ENCODE data around the gene SLC25A33. TPM values are rescaled to one million over a fixed set of nuclear protein-coding genes. Genes with fewer than 3 reads are reported as not detected.

Gene SLC25A33
- polyA plus RNA-seq, 1 donor from 2014 or later, result 19.1 TPM

GRCh38 chr1:9609998-9610397, 70.7 kb downstream of the SLC25A33 start:
- no peaks in the 10 kb centered on the region for H3K36me3 ChIP-seq (ENCODE audit: insufficient read depth, low read length)
- no peaks in the 10 kb centered on the region for H3K9me2 ChIP-seq (ENCODE audit: insufficient read depth, low read length)
- no peak overlapping the region for H3K4me2 ChIP-seq (ENCODE audit: low read length)
- TF ChIP-seq CTCF (IDR thresholded peaks at IDR 0.05; ENCODE audit: poor library complexity, severe bottlenecking), result no peak
- TF ChIP-seq EZH2 (IDR thresholded peaks at IDR 0.05; ENCODE audit: borderline replicate concordance, insufficient read depth, low read length, poor library complexity, severe bottlenecking), result no peak
- TF ChIP-seq RAD21 (conservative IDR thresholded peaks at IDR 0.05), result no peak
- no peak for TF ChIP-seq EP300 (conservative IDR thresholded peaks at IDR 0.05; ENCODE audit: poor library complexity, severe bottlenecking)
- no peak for TF ChIP-seq SMC3 (conservative IDR thresholded peaks at IDR 0.05; ENCODE audit: poor library complexity)
- TF ChIP-seq TAF1 (IDR thresholded peaks at IDR 0.05; ENCODE audit: low read depth), result no peak
- no peak for TF ChIP-seq REST (IDR thresholded peaks at IDR 0.05; ENCODE audit: borderline replicate concordance)
- no peak for TF ChIP-seq MXI1 (conservative IDR thresholded peaks at IDR 0.05; ENCODE audit: poor library complexity, severe bottlenecking)
- TF ChIP-seq POLR2AphosphoS5 (IDR thresholded peaks at IDR 0.05), result no peak
- no peaks in the 10 kb centered on the region for H3K9me3 ChIP-seq (ENCODE audit: low read length)
- no peak overlapping the region for H2AFZ ChIP-seq (ENCODE audit: low read depth, low read length)
- no peaks in the 10 kb centered on the region for H3F3A ChIP-seq (ENCODE audit: insufficient read depth, low read length, poor library complexity, severe bottlenecking)
- no peak overlapping the region for H3K9ac ChIP-seq (ENCODE audit: low read length)
- no peak overlapping the region for H3K4me3 ChIP-seq (ENCODE audit: low read length)
- no peak overlapping the region for H3K27ac ChIP-seq (ENCODE audit: low read length)
- no peaks in the 10 kb centered on the region for H4K20me1 ChIP-seq (ENCODE audit: insufficient read depth)
- H3K27me3 ChIP-seq (ENCODE audit: insufficient read depth, low read depth, low read length), result no peaks in the 10 kb centered on the region
- no peaks in the 10 kb centered on the region for H3K79me2 ChIP-seq (replicated peaks; ENCODE audit: insufficient read depth, low read length)

- Histone ChIP-seq H3K9ac (ENCODE audit: low read length) (no peak overlapping the region), H3K27ac (ENCODE audit: low read length) (no peak overlapping the region), H4K20me1 (ENCODE audit: insufficient read depth) (no peaks in the 10 kb centered on the region), H3K79me2 (replicated peaks; ENCODE audit: insufficient read depth, low read length) (no peaks in the 10 kb centered on the region), H3K9me2 (ENCODE audit: insufficient read depth, low read length) (no peaks in the 10 kb centered on the region), H3K36me3 (ENCODE audit: insufficient read depth, low read length) (no peaks in the 10 kb centered on the region), H2AFZ (ENCODE audit: low read depth, low read length) (no peak overlapping the region), H3F3A (ENCODE audit: insufficient read depth, low read length, poor library complexity, severe bottlenecking) (no peaks in the 10 kb centered on the region), H3K4me2 (ENCODE audit: low read length) (no peak overlapping the region), H3K4me3 (ENCODE audit: low read length) (no peak overlapping the region), H3K27me3 (ENCODE audit: insufficient read depth, low read depth, low read length) (no peaks in the 10 kb centered on the region), H3K9me3 (ENCODE audit: low read length) (no peaks in the 10 kb centered on the region)
- TF ChIP-seq REST (IDR thresholded peaks at IDR 0.05; ENCODE audit: borderline replicate concordance) (no peak), CTCF (IDR thresholded peaks at IDR 0.05; ENCODE audit: poor library complexity, severe bottlenecking) (no peak), SMC3 (conservative IDR thresholded peaks at IDR 0.05; ENCODE audit: poor library complexity) (no peak), EP300 (conservative IDR thresholded peaks at IDR 0.05; ENCODE audit: poor library complexity, severe bottlenecking) (no peak), MXI1 (conservative IDR thresholded peaks at IDR 0.05; ENCODE audit: poor library complexity, severe bottlenecking) (no peak), EZH2 (IDR thresholded peaks at IDR 0.05; ENCODE audit: borderline replicate concordance, insufficient read depth, low read length, poor library complexity, severe bottlenecking) (no peak), RAD21 (conservative IDR thresholded peaks at IDR 0.05) (no peak), POLR2AphosphoS5 (IDR thresholded peaks at IDR 0.05) (no peak), TAF1 (IDR thresholded peaks at IDR 0.05; ENCODE audit: low read depth) (no peak)
Observed at GRCh38 chr1:9610548-9610947, 71.3 kb downstream of the SLC25A33 start.

All from neural cell (in vitro differentiated cells).